ENCODE data around the gene APP.

The APP gene

DNA sequence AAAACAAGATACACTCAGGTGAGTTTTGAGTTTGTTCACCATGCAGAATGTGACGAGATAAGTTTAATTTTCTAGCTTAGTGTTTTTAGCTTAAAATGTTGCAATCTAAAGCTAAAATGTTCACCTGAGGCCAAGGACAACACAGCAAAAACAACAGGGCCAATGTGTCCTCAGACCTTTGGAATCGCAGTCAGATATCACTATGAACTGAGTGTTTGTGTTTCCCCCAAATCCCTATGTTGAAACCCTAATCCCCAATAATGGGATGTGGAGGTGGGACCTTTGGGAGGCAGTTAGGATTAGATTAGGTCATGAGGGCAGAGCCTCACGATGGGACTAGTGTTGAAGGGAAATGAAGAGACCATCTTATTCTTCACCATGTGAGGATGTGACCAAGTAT lies 291.4 kb downstream of the APP start:
- Histone ChIP-seq H3K9me3 (ENCODE audit: control insufficient read depth, insufficient read depth, low read length) (no peaks in the 10 kb centered on the region), H3K4me1 (ENCODE audit: control insufficient read depth, low read length) (no peaks in the 10 kb centered on the region), H3K4me3 (ENCODE audit: low read length) (no peak overlapping the region), H3K79me2 (ENCODE audit: control insufficient read depth, low read length) (no peaks in the 10 kb centered on the region), H4K20me1 (ENCODE audit: control insufficient read depth, insufficient read depth, low read depth, low read length) (no peaks in the 10 kb centered on the region), H3K27me3 (ENCODE audit: control insufficient read depth, low read length) (no peaks in the 10 kb centered on the region), H3F3A (ENCODE audit: control insufficient read depth, insufficient read depth) (no peaks in the 10 kb centered on the region), H3K9me2 (replicated peaks; ENCODE audit: control insufficient read depth, low read length) (no peaks in the 10 kb centered on the region), H3K36me3 (ENCODE audit: control insufficient read depth, low read length) (no peaks in the 10 kb centered on the region), H3K27ac (ENCODE audit: low read depth, low read length) (no peak overlapping the region), H3K4me2 (ENCODE audit: low read length) (no peak overlapping the region)
- no peak for TF ChIP-seq EZH2phosphoT487 (IDR thresholded peaks at IDR 0.05; ENCODE audit: borderline replicate concordance, low read length)
- TF ChIP-seq, protein P1, sequence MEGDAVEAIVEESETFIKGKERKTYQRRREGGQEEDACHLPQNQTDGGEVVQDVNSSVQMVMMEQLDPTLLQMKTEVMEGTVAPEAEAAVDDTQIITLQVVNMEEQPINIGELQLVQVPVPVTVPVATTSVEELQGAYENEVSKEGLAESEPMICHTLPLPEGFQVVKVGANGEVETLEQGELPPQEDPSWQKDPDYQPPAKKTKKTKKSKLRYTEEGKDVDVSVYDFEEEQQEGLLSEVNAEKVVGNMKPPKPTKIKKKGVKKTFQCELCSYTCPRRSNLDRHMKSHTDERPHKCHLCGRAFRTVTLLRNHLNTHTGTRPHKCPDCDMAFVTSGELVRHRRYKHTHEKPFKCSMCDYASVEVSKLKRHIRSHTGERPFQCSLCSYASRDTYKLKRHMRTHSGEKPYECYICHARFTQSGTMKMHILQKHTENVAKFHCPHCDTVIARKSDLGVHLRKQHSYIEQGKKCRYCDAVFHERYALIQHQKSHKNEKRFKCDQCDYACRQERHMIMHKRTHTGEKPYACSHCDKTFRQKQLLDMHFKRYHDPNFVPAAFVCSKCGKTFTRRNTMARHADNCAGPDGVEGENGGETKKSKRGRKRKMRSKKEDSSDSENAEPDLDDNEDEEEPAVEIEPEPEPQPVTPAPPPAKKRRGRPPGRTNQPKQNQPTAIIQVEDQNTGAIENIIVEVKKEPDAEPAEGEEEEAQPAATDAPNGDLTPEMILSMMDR (IDR thresholded peaks at IDR 0.05; ENCODE audit: low read depth, low read length, poor library complexity, severe bottlenecking): no peak

DNA sequence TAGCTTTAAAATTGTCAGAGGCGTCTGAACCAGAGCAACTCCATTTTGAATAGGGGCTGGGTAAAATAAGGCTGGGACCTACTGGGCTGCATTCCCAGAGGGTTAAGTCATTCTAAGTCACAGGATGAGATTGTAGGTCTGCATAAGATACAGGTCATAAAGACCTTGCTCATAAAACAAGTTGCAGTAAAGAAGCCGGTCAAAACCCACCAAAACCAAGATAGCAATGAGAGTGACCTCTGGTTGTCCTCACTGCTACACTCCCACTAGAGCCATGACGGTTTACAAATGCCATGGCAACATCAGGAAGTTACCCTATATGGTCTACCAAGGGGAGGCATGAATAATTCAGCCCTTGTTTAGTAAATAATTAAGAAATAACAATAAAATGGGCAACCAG lies 292.2 kb downstream of the APP start:
- no peaks in the 10 kb centered on the region for H3K27me3 ChIP-seq (ENCODE audit: control insufficient read depth, low read length)
- TF ChIP-seq EZH2phosphoT487 (IDR thresholded peaks at IDR 0.05; ENCODE audit: borderline replicate concordance, low read length): no peak
- TF ChIP-seq, protein P1 (IDR thresholded peaks at IDR 0.05; ENCODE audit: low read depth, low read length, poor library complexity, severe bottlenecking): no peak
- H3K9me2 ChIP-seq (replicated peaks; ENCODE audit: control insufficient read depth, low read length): no peaks in the 10 kb centered on the region
- no peaks in the 10 kb centered on the region for H3F3A ChIP-seq (ENCODE audit: control insufficient read depth, insufficient read depth)
- no peaks in the 10 kb centered on the region for H3K4me1 ChIP-seq (ENCODE audit: control insufficient read depth, low read length)
- no peaks in the 10 kb centered on the region for H3K36me3 ChIP-seq (ENCODE audit: control insufficient read depth, low read length)
- no peaks in the 10 kb centered on the region for H3K9me3 ChIP-seq (ENCODE audit: control insufficient read depth, insufficient read depth, low read length)
- H3K27ac ChIP-seq (ENCODE audit: low read depth, low read length): no peak overlapping the region
- no peak overlapping the region for H3K4me2 ChIP-seq (ENCODE audit: low read length)
- no peaks in the 10 kb centered on the region for H4K20me1 ChIP-seq (ENCODE audit: control insufficient read depth, insufficient read depth, low read depth, low read length)
- H3K79me2 ChIP-seq (ENCODE audit: control insufficient read depth, low read length): no peaks in the 10 kb centered on the region
- H3K4me3 ChIP-seq (ENCODE audit: low read length): no peak overlapping the region

DNA sequence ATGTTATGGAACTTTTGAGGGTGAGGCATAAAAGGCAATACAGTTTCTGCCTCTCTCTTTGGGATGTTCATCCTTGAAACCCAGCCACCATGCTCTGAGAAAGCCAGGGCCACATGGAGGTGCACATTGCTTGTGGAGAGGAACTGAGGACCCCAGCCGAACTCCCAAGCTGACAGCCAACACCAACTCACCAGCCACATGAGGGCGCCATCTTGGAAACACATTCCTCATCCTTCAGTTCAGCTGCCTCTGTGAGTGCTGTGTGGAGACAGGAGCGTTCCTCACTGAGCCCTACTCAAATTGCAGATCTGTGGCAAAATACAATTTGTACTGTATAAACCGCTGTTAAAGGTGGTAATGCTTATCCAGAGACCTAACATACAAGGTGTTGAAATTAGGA lies 298.3 kb downstream of the APP start:
- Histone ChIP-seq H3K4me3 (ENCODE audit: low read length) (no peak overlapping the region), H3K79me2 (ENCODE audit: control insufficient read depth, low read length) (no peaks in the 10 kb centered on the region), H3F3A (ENCODE audit: control insufficient read depth, insufficient read depth) (no peaks in the 10 kb centered on the region), H4K20me1 (ENCODE audit: control insufficient read depth, insufficient read depth, low read depth, low read length) (no peaks in the 10 kb centered on the region), H3K4me1 (ENCODE audit: control insufficient read depth, low read length) (no peaks in the 10 kb centered on the region), H3K4me2 (ENCODE audit: low read length) (no peak overlapping the region), H3K27ac (ENCODE audit: low read depth, low read length) (no peak overlapping the region), H3K27me3 (ENCODE audit: control insufficient read depth, low read length) (no peaks in the 10 kb centered on the region), H3K9me2 (replicated peaks; ENCODE audit: control insufficient read depth, low read length) (no peaks in the 10 kb centered on the region), H3K9me3 (ENCODE audit: control insufficient read depth, insufficient read depth, low read length) (no peaks in the 10 kb centered on the region), H3K36me3 (ENCODE audit: control insufficient read depth, low read length) (no peaks in the 10 kb centered on the region)
- TF ChIP-seq EZH2phosphoT487 (IDR thresholded peaks at IDR 0.05; ENCODE audit: borderline replicate concordance, low read length): no peak
- TF ChIP-seq, protein P1 (IDR thresholded peaks at IDR 0.05; ENCODE audit: low read depth, low read length, poor library complexity, severe bottlenecking): no peak

DNA sequence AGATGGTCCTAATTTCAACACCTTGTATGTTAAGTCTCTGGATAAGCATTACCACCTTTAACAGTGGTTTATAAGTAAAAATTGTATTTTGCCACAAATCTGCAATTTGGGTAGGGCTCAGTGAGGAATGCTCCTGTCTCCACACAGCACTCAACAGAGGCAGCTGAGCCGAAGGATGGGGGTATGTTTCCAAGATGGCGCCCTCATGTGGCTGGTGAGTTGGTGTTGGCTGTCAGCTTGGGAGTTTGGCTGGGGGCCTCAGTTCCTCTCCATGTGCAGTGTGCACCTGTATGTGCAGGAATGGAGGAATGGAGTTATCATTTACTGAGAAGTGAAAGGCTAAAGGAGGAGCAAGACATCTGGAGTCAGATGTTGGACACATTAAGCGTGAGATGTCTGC lies 299.0 kb downstream of the APP start:
- no peaks in the 10 kb centered on the region for H3K9me2 ChIP-seq (replicated peaks; ENCODE audit: control insufficient read depth, low read length)
- no peaks in the 10 kb centered on the region for H3F3A ChIP-seq (ENCODE audit: control insufficient read depth, insufficient read depth)
- H3K27ac ChIP-seq (ENCODE audit: low read depth, low read length): no peak overlapping the region
- H3K9me3 ChIP-seq (ENCODE audit: control insufficient read depth, insufficient read depth, low read length): no peaks in the 10 kb centered on the region
- no peaks in the 10 kb centered on the region for H3K79me2 ChIP-seq (ENCODE audit: control insufficient read depth, low read length)
- no peaks in the 10 kb centered on the region for H4K20me1 ChIP-seq (ENCODE audit: control insufficient read depth, insufficient read depth, low read depth, low read length)
- TF ChIP-seq, protein P1 (IDR thresholded peaks at IDR 0.05; ENCODE audit: low read depth, low read length, poor library complexity, severe bottlenecking): peak; percentile 30
- TF ChIP-seq EZH2phosphoT487 (IDR thresholded peaks at IDR 0.05; ENCODE audit: borderline replicate concordance, low read length): no peak
- H3K27me3 ChIP-seq (ENCODE audit: control insufficient read depth, low read length): no peaks in the 10 kb centered on the region
- no peaks in the 10 kb centered on the region for H3K4me1 ChIP-seq (ENCODE audit: control insufficient read depth, low read length)
- H3K36me3 ChIP-seq (ENCODE audit: control insufficient read depth, low read length): no peaks in the 10 kb centered on the region
- H3K4me2 ChIP-seq (ENCODE audit: low read length): no peak overlapping the region
- no peak overlapping the region for H3K4me3 ChIP-seq (ENCODE audit: low read length)

Data from DOHH2 (cell line).